ENCODE data around the gene TTC27. TPM values are rescaled to one million over a fixed set of nuclear protein-coding genes. Genes with fewer than 3 reads are reported as not detected.

The TTC27 gene
- total RNA-seq, 1 donor from 2014 or later, result 12.5 TPM

DNA sequence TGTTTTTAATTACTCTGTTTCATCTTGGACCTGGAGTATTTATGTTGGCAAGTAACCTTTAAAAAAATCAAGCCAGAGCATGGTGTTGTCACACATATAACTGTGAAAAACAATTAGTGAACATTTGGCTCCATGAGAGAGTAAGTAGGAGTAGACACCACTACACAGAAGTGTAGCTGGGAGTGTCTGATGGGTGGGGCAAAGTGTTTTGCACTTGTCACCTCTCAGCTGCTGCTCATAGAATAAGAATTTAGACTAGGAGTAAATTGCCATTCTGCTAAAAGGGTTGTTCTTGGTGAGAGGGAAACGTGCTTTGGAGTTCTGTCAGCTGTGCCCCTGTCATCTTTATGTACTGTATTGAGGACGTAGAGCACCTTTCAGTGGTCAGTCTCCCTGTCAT, 114.5 kb downstream of the TTC27 start:
- TF ChIP-seq, protein P1, sequence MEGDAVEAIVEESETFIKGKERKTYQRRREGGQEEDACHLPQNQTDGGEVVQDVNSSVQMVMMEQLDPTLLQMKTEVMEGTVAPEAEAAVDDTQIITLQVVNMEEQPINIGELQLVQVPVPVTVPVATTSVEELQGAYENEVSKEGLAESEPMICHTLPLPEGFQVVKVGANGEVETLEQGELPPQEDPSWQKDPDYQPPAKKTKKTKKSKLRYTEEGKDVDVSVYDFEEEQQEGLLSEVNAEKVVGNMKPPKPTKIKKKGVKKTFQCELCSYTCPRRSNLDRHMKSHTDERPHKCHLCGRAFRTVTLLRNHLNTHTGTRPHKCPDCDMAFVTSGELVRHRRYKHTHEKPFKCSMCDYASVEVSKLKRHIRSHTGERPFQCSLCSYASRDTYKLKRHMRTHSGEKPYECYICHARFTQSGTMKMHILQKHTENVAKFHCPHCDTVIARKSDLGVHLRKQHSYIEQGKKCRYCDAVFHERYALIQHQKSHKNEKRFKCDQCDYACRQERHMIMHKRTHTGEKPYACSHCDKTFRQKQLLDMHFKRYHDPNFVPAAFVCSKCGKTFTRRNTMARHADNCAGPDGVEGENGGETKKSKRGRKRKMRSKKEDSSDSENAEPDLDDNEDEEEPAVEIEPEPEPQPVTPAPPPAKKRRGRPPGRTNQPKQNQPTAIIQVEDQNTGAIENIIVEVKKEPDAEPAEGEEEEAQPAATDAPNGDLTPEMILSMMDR (IDR thresholded peaks at IDR 0.05), result no peak
- TF ChIP-seq POLR2A (IDR thresholded peaks at IDR 0.05) (no peak), POLR2AphosphoS5 (IDR thresholded peaks at IDR 0.05; ENCODE audit: insufficient read depth in 1 of 2, low read depth in 1 of 2) (no peak)
- intact Hi-C loops (cut with DNase I), result no loop called here
- no peaks in the 10 kb centered on the region for H3K36me3 ChIP-seq

DNA sequence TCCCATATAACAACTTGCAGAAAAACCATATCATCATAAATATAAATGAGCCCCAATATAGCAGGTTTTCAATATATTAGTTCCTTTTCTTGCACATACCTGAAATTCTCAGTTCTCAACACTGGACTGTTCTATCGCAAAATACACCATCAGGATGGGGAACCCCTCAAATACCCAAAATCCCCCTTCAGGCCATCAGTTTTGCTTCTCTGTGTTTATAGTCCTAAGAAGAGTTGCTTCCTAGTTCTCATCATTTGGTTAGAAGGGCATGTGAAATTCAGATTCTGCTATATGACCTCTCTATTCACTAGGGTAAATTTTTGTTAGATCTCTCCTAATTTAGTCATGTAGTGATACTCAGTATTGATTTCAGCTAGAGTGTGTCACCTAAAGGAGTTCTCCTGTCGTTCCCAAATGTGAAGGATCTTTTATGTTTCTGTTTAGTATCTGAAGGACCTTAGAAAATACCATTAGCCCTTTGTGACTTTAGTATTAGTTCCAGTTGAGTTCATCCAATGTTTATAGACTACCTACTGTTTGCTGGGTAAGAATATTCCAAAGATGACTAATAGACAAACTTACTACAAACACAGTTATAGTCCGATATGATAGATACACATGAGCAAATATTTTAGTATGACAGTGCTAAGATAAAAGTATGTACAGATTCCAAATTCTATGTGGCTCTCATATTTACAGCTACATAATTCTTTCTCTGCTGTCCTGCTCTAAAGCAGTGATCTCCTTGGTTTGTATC, 115.8 kb downstream of the TTC27 start:
- intact Hi-C loops (cut with DNase I), result no loop called here
- TF ChIP-seq, protein P1 (IDR thresholded peaks at IDR 0.05), result no peak
- no peak for TF ChIP-seq POLR2AphosphoS5 (IDR thresholded peaks at IDR 0.05; ENCODE audit: insufficient read depth in 1 of 2, low read depth in 1 of 2)
- TF ChIP-seq POLR2A (IDR thresholded peaks at IDR 0.05), result no peak

More for the DNA sequence above, 114.5 kb downstream of the TTC27 start:
- Histone ChIP-seq H3K27ac (no peak overlapping the region), H3K27me3 (no peaks in the 10 kb centered on the region), H3K4me1 (no peaks in the 10 kb centered on the region), H3K9me3 (no peaks in the 10 kb centered on the region), H3K4me3 (no peak overlapping the region)
- DNase-seq (ENCODE audit: extremely low spot score in 2 of 2), result no peak

DNA sequence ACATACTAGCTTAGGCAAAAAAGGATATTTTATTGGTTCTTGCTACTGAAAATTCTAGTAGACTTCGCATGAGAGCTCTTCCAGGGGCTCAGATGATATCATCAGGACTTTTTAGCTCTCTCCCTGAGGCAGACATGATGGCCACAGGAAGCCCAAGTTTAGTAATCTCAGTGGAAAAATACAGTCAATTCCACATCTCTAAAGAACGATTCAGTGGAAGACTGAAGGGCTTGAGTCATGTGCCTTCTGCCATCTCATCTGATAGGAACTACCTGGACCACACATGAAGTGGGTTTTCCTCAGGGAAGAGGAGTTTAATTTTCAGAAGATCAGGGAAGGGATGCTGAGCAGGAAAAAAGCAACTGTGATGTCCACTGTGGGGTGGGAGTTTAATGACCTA, 117.3 kb downstream of the TTC27 start:
- intact Hi-C loops (cut with DNase I), result no loop called here
- Histone ChIP-seq H3K27me3 (no peaks in the 10 kb centered on the region), H3K4me1 (no peaks in the 10 kb centered on the region), H3K4me3 (no peak overlapping the region), H3K27ac (no peak overlapping the region), H3K9me3 (no peaks in the 10 kb centered on the region), H3K36me3 (no peaks in the 10 kb centered on the region)
- TF ChIP-seq, protein P1 (IDR thresholded peaks at IDR 0.05), result no peak
- no peak for TF ChIP-seq POLR2AphosphoS5 (IDR thresholded peaks at IDR 0.05; ENCODE audit: insufficient read depth in 1 of 2, low read depth in 1 of 2)
- TF ChIP-seq POLR2A (IDR thresholded peaks at IDR 0.05), result no peak
- no peak for DNase-seq (ENCODE audit: extremely low spot score in 2 of 2)

More for the DNA sequence above, 115.8 kb downstream of the TTC27 start:
- no peaks in the 10 kb centered on the region for H3K36me3 ChIP-seq
- H3K27me3 ChIP-seq, result no peaks in the 10 kb centered on the region
- no peak overlapping the region for H3K4me3 ChIP-seq
- no peaks in the 10 kb centered on the region for H3K4me1 ChIP-seq
- no peak overlapping the region for H3K27ac ChIP-seq
- no peaks in the 10 kb centered on the region for H3K9me3 ChIP-seq
- no peak for DNase-seq (ENCODE audit: extremely low spot score in 2 of 2)

DNA sequence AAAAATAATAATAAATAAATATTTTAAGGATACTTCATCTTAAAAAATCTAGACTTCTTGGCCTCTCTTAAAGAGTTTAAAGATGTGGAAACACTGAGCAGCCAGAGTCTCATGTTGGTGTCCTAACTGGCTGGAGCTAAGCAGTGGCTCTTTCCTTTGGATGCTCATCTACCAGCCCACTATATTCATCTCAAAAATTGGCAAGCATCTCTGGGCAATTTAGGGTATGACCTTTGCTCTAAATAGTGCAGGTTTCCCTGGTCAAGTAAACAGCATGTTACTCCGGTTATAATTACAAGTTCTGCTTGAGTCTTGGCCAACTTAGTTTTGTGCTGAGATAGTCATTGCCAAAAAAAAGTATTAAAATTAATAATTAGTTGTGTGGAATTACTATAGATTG, 117.8 kb downstream of the TTC27 start:
- no peak overlapping the region for H3K4me3 ChIP-seq
- no peak for TF ChIP-seq POLR2A (IDR thresholded peaks at IDR 0.05)
- TF ChIP-seq POLR2AphosphoS5 (IDR thresholded peaks at IDR 0.05; ENCODE audit: insufficient read depth in 1 of 2, low read depth in 1 of 2), result no peak
- TF ChIP-seq, protein P1 (IDR thresholded peaks at IDR 0.05), result no peak
- no peaks in the 10 kb centered on the region for H3K4me1 ChIP-seq
- H3K27me3 ChIP-seq, result no peaks in the 10 kb centered on the region
- no peak for DNase-seq (ENCODE audit: extremely low spot score in 2 of 2)
- no peaks in the 10 kb centered on the region for H3K36me3 ChIP-seq
- H3K27ac ChIP-seq, result no peak overlapping the region
- no peaks in the 10 kb centered on the region for H3K9me3 ChIP-seq
- intact Hi-C loops (cut with DNase I), result no loop called here

DNA sequence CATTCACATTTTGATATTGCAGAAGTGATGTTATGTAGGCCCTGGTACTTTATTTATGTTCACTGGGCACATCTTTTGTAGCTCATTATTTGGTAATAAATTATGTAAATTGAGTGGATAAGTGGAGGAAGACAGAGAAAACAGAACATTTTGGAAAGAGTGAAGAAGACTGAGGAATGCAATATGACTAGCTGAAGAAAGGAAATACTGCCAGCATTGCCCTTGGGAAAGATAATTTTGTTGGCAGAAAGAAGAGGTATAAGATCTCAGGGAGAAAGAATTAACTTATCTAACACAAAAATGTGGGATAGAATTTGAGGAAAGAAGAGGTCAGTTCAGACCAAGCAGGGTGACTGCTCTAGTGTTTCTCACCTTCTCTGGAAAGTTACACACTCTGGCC, 118.8 kb downstream of the TTC27 start:
- intact Hi-C loops (cut with DNase I), result no loop called here
- DNase-seq (ENCODE audit: extremely low spot score in 2 of 2), result no peak
- Histone ChIP-seq H3K27me3 (no peaks in the 10 kb centered on the region), H3K36me3 (no peaks in the 10 kb centered on the region), H3K4me3 (no peak overlapping the region), H3K9me3 (no peaks in the 10 kb centered on the region), H3K4me1 (no peaks in the 10 kb centered on the region), H3K27ac (no peak overlapping the region)
- no peak for TF ChIP-seq POLR2A (IDR thresholded peaks at IDR 0.05)
- TF ChIP-seq, protein P1 (IDR thresholded peaks at IDR 0.05), result no peak
- TF ChIP-seq POLR2AphosphoS5 (IDR thresholded peaks at IDR 0.05; ENCODE audit: insufficient read depth in 1 of 2, low read depth in 1 of 2), result no peak
